Heart right ventricle (tissue), 16 donors: ENCODE measurements around the gene OR8I2. TPM values are rescaled to one million over a fixed set of nuclear protein-coding genes. Genes with fewer than 3 reads are reported as not detected.
"Not testable (repeated sequence)": the region's sequence is repeated elsewhere in the genome, so short reads cannot be mapped to it uniquely, and the experiment has no call there.

ENCODE experiments used
- ATAC-seq, 8 donors: fragments of 200-7000 bp; cut with Tn5 transposase; one replicate each; pipeline ENCODE4 v1.9.1; 2020; ENCODE audit warnings: mild to moderate bottlenecking in 8 of 8, moderate library complexity in 8 of 8, moderate number of reproducible peaks in 1 of 8
- DNase-seq, 2 donors: peaks; one replicate each; pipeline ENCODE4 v3.0.0-alpha.2; 2020
- H3K27ac ChIP-seq, 10 donors: fragments of 200-600 bp; sonication (generic) in 2 of 10; one replicate each; pipeline versions ENCODE4 v1.5.0 to v1.8.0; 2020 to 2022; ENCODE audit warnings: mild to moderate bottlenecking in 3 of 10
- H3K27me3 ChIP-seq, 7 donors: fragments of 200-600 bp; one replicate each; pipeline ENCODE4 v1.8.0; 2021 to 2022; ENCODE audit warnings: mild to moderate bottlenecking in 2 of 7
- H3K36me3 ChIP-seq, 9 donors: fragments of 200-600 bp; sonication (generic) in 1 of 9; one replicate each; pipeline versions ENCODE4 v1.5.0 to v1.8.0; 2020 to 2022; ENCODE audit warnings: mild to moderate bottlenecking in 2 of 9
- H3K4me1 ChIP-seq, 9 donors: fragments of 200-600 bp; sonication (generic) in 1 of 9; one replicate each; pipeline versions ENCODE4 v1.5.0 to v1.8.0; 2020 to 2022; ENCODE audit warnings: mild to moderate bottlenecking in 4 of 9
- H3K4me3 ChIP-seq, 10 donors: fragments of 200-600 bp; sonication (generic) in 2 of 10; one replicate each; pipeline versions ENCODE4 v1.5.0 to v1.8.0; 2020 to 2022; ENCODE audit warnings: mild to moderate bottlenecking in 7 of 10, moderate library complexity in 2 of 10
- H3K9me3 ChIP-seq, 11 donors: fragments of 200-600 bp in 10 of 11; sonication (generic) in 2 of 11; one replicate each; pipeline versions ENCODE4 v1.5.0 to v1.8.0; 2013 to 2022; ENCODE audit warnings: mild to moderate bottlenecking in 2 of 11, control low read depth in 1 of 11, moderate library complexity in 1 of 11
- CTCF ChIP-seq, 9 donors: fragments of 200-600 bp; sonication (generic) in 2 of 9; IDR thresholded peaks; one replicate each; pipeline versions ENCODE4 v1.5.0 to v1.8.0; 2021 to 2022; ENCODE audit warnings: antibody characterized with exemption in 9 of 9, mild to moderate bottlenecking in 5 of 9, moderate library complexity in 1 of 9
- WGBS, 2 donors: extraction: QIAGEN DNeasy Blood & Tissue Kit; methylation state at CpG; one replicate each; pipeline ENCODE4 v1.1.7; 2013; ENCODE audit warnings: inconsistent platforms in 1 of 2; 5-methylcytosine and 5-hydroxymethylcytosine counted together
- intact Hi-C, 10 donors: fragments of 100-400 bp; cut with DNase I; formaldehyde crosslinking; loops; one replicate each; pipeline versions ENCODE4 v1.11.1 to v1.14.2; 2022
- polyA plus RNA-seq, 2 donors: library from polyadenylated mRNA; stranded (reverse); fragments of 200-250 nt; gene quantifications; one replicate each; pipeline ENCODE4 v1.2.3, GENCODE V29; 2013
- total RNA-seq, 10 donors: library from RNA; stranded (reverse); fragmentation: NEBNext Ultra II Directional in 3 of 10; extraction: Animal tissue kit (Norgen Biotek cat#: 25700) in 3 of 10; gene quantifications; one replicate each; pipeline versions ENCODE4 v1.2.1 to v1.2.4, GENCODE V29; 2021 to 2023
- donor health status: Arrhythmogenic right ventricular cardiomyopathy.
- donor health status: ischemic (EF 13 %, LVEDD 7.1; RV severe dilation, severe dysfunction).
- donor health status: healthy with polysubstance abuse.
- donor health status: DM: no; HTN: yes; CAD: no.
- donor health status: DM: no; HTN: no; CAD: no.
- donor health status: ischemic (EF 25% LVEDD 6.9; RV normal size, moderate dysfunction).
- donor health status: ischemic (EF 25% LVEDD 5.7; RV mildly dilated, moderate dysfunction).
- donor health status: healthy.
- donor health status: DM: yes; HTN: yes; CAD: no.
- donor health status: Ischemic cardiomyopathy.
- donor health status: ischemic (EF 35%, LVEDD 5.7; RV mildly dilated, moderate dysfunction).
- donor health status: nonischemic (EF 11% LVEDD 7.7; RV severe dilation, severe dysfunction).
- donor health status: DM: yes; HTN: yes; CAD: no.
- donor health status: PGD.
- donor health status: ischemic (EF 29% LVEDD 5.4; RV normal size, mild dysfunction).
- donor health status: nonischemic (EF 23%, LVEDD 6.1; RV moderate dilation, normal function).

The OR8I2 gene
- total and polyA plus RNA-seq, 12 donors = not detected

DNA sequence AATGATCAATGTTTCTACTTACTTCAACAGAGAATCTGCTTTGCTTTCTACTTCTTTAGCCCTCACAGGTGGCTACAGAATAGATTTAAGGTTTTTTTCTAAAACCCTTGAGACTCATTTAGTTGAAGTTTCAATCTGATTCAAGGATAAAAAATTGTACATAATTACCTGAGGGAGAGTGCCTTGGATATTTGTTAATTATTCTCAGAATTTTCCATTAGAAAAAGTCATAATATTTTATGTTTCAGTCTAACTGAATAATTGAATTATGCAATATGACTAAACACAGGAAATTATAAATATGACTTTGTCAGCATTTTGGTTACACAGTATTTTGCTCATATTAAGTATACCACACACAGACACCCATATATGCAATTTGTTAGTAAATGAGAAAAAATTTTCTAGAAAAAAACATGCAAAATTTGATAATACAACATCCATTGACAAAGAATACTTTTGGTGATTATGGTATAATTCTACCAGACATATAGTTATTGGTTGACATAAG is 47.1 kb downstream of the OR8I2 start, which contains the start of gene OR8J3:
Gene OR8J3 (minus strand): TSS at position 51 of the 511 bp plus-strand sequence. CDS start 2,483 bp downstream, outside the sequence.
- H3K9me3 ChIP-seq = peaks cover 0 to 13% (median 0%) of the 10 kb centered on the region in 11 donors
- no peak for DNase-seq
- H3K27me3 ChIP-seq = no peaks in the 10 kb centered on the region
- no peaks in the 10 kb centered on the region for H3K4me1 ChIP-seq
- H3K27ac ChIP-seq = no peak within 1 kb of the TSS
- intact Hi-C loops = no loop called here
- no peak for ATAC-seq
- H3K4me3 ChIP-seq = no peak within 1 kb of the TSS
- H3K36me3 ChIP-seq = no peaks in the 10 kb centered on the region
- TF ChIP-seq CTCF (IDR thresholded peaks at IDR 0.05) = no peak

DNA sequence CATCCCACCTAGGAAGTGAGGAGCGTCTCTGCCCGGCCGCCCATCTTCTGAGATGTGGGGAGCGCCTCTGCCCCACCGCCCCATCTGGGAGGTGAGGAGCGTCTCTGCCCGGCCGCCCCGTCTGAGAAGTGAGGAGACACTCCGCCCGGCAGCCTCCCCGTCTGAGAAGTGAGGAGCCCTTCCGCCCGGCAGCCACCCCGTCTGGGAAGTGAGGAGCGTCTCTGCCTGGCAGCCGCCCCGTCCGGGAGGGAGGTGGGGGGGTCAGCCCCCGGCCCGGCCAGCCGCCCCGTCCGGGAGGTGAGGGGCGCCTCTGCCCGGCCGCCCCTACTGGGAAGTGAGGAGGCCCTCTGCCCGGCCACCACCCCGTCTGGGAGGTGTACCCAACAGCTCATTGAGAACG is 50.6 kb downstream of the OR8I2 start:
- ATAC-seq, H3K4me3 ChIP-seq, H3K27ac ChIP-seq, H3K4me1 ChIP-seq, DNase-seq, H3K27me3 ChIP-seq, H3K36me3 ChIP-seq, intact Hi-C loops: not testable (repeated sequence)
- H3K9me3 ChIP-seq = peaks cover 0 to 31% (median 0%) of the 10 kb centered on the region in 11 donors
- 92 to 94% methylated on average over 18 to 27 of the region's 30 CpGs for WGBS, 2 donors

Other genes with a start within 250 kb of the OR8I2 start
- not detected for gene TRIM51, start 210.0 kb upstream of the OR8I2 start, total RNA-seq
- gene TRIM51, start 210.0 kb upstream of the OR8I2 start, polyA plus RNA-seq = not detected
- not detected for gene OR5W2, start 178.7 kb upstream of the OR8I2 start, total RNA-seq
- gene OR5W2, start 178.7 kb upstream of the OR8I2 start, polyA plus RNA-seq = not detected
- gene OR5I1, start 156.9 kb upstream of the OR8I2 start, total RNA-seq = not detected
- gene OR5I1, start 156.9 kb upstream of the OR8I2 start, polyA plus RNA-seq = not detected
- gene OR10AG1, start 123.4 kb upstream of the OR8I2 start, total RNA-seq = not detected
- gene OR10AG1, start 123.4 kb upstream of the OR8I2 start, polyA plus RNA-seq = not detected
- not detected for gene OR5F1, start 98.7 kb upstream of the OR8I2 start, total RNA-seq
- not detected for gene OR5F1, start 98.7 kb upstream of the OR8I2 start, polyA plus RNA-seq
- gene OR5AS1, start 65.7 kb upstream of the OR8I2 start, total RNA-seq = not detected
- not detected for gene OR5AS1, start 65.7 kb upstream of the OR8I2 start, polyA plus RNA-seq
- gene OR8H2, start 10.4 kb downstream of the OR8I2 start, total RNA-seq = not detected
- gene OR8H2, start 10.4 kb downstream of the OR8I2 start, polyA plus RNA-seq = not detected
- not detected for gene OR8H3, start 29.1 kb downstream of the OR8I2 start, total RNA-seq
- not detected for gene OR8H3, start 29.1 kb downstream of the OR8I2 start, polyA plus RNA-seq
- gene OR8J3, start 46.9 kb downstream of the OR8I2 start, total RNA-seq = not detected
- not detected for gene OR8J3, start 46.9 kb downstream of the OR8I2 start, polyA plus RNA-seq
- gene OR8K5, start 67.0 kb downstream of the OR8I2 start, total RNA-seq = not detected
- not detected for gene OR8K5, start 67.0 kb downstream of the OR8I2 start, polyA plus RNA-seq
- gene OR5J2, start 83.3 kb downstream of the OR8I2 start, total RNA-seq = not detected
- not detected for gene OR5J2, start 83.3 kb downstream of the OR8I2 start, polyA plus RNA-seq
- not detected for gene OR5T2, start 140.9 kb downstream of the OR8I2 start, total RNA-seq
- not detected for gene OR5T2, start 140.9 kb downstream of the OR8I2 start, polyA plus RNA-seq
- not detected for gene OR5T3, start 158.9 kb downstream of the OR8I2 start, total RNA-seq
- gene OR5T3, start 158.9 kb downstream of the OR8I2 start, polyA plus RNA-seq = not detected
- not detected for gene OR5T1, start 180.8 kb downstream of the OR8I2 start, total RNA-seq
- not detected for gene OR5T1, start 180.8 kb downstream of the OR8I2 start, polyA plus RNA-seq
- gene OR8H1, start 198.9 kb downstream of the OR8I2 start, total RNA-seq = not detected
- gene OR8H1, start 198.9 kb downstream of the OR8I2 start, polyA plus RNA-seq = not detected
- not detected for gene OR8K3, start 221.8 kb downstream of the OR8I2 start, total RNA-seq
- gene OR8K3, start 221.8 kb downstream of the OR8I2 start, polyA plus RNA-seq = not detected